ENCODE data around the gene STPG4.

Gene STPG4

GRCh38 chr2:47069628-47070154, 85.4 kb downstream of the STPG4 start:
- DNase-seq, result no peak

GRCh38 chr2:47068981-47069627, 86.0 kb downstream of the STPG4 start:
- no peak for DNase-seq

GRCh38 chr2:47067788-47068407, 87.2 kb downstream of the STPG4 start:
- no peak for DNase-seq

GRCh38 chr2:47065771-47066380, 89.2 kb downstream of the STPG4 start:
- DNase-seq, result no peak

- no peak for DNase-seq
These were observed 89.8 kb downstream of the STPG4 start for GRCh38 chr2:47065343-47065742.

- DNase-seq, result no peak
These were observed 91.0 kb downstream of the STPG4 start for GRCh38 chr2:47064106-47064505.

- DNase-seq, result no peak
These were observed 91.6 kb downstream of the STPG4 start for GRCh38 chr2:47063538-47063930.

- no peak for DNase-seq
These were observed 92.2 kb downstream of the STPG4 start for GRCh38 chr2:47062681-47063537.

- no peak for DNase-seq
These were observed 93.0 kb downstream of the STPG4 start for GRCh38 chr2:47061944-47062678.

GRCh38 chr2:47060652-47061170, 94.4 kb downstream of the STPG4 start:
- DNase-seq, result no peak

- peak in 1 of 2 donors; percentile 43 for DNase-seq
These were observed 96.8 kb downstream of the STPG4 start for GRCh38 chr2:47058003-47058931.

GRCh38 chr2:47057687-47058002, 97.5 kb downstream of the STPG4 start:
- no peak for DNase-seq

GRCh38 chr2:47056868-47057686, 98.0 kb downstream of the STPG4 start:
- DNase-seq, result peak in 1 of 2 donors; percentile 67

- DNase-seq, result no peak
These were observed 98.7 kb downstream of the STPG4 start for GRCh38 chr2:47056374-47056773.

GRCh38 chr2:47054868-47055267, 100.2 kb downstream of the STPG4 start:
- DNase-seq, result no peak

- no peak for DNase-seq
These were observed 101.0 kb downstream of the STPG4 start for GRCh38 chr2:47054036-47054555.

GRCh38 chr2:47052847-47053246, 102.3 kb downstream of the STPG4 start:
- no peak for DNase-seq

GRCh38 chr2:47051562-47051961, 103.5 kb downstream of the STPG4 start:
- no peak for DNase-seq

- DNase-seq, result no peak
These were observed 104.3 kb downstream of the STPG4 start for GRCh38 chr2:47050762-47051161.

Measured in CD4-positive, alpha-beta T cell treated with Interleukin-1 beta for 1 hour (primary cell).